Upper lobe of right lung (tissue), 1 donor: Measurements from ENCODE around the gene ACOT7. TPM values are rescaled to one million over a fixed set of nuclear protein-coding genes. Genes with fewer than 3 reads are reported as not detected.

Experiments
- ATAC-seq: fragments of 200-7000 bp; cut with Tn5 transposase; one replicate; pipeline ENCODE4 v1.9.1; 2020; ENCODE audit warnings: mild to moderate bottlenecking, moderate library complexity
- DNase-seq: peaks from one replicate; pipeline ENCODE4 v3.0.0-alpha.2; 2020
- H3K27ac ChIP-seq: fragments of 200-600 bp; one replicate; pipeline ENCODE4 v1.8.0; 2022
- H3K27me3 ChIP-seq: fragments of 200-600 bp; one replicate; pipeline ENCODE4 v1.8.0; 2022; ENCODE audit warnings: mild to moderate bottlenecking
- H3K36me3 ChIP-seq: fragments of 200-600 bp; one replicate; pipeline ENCODE4 v1.8.0; 2022
- H3K4me1 ChIP-seq: fragments of 200-600 bp; one replicate; pipeline ENCODE4 v1.8.0; 2022
- H3K4me3 ChIP-seq: fragments of 200-600 bp; one replicate; pipeline ENCODE4 v1.8.0; 2022; ENCODE audit warnings: mild to moderate bottlenecking
- H3K9me3 ChIP-seq: fragments of 200-600 bp; one replicate; pipeline ENCODE4 v1.8.0; 2022
- CTCF ChIP-seq: fragments of 200-600 bp; IDR thresholded peaks from one replicate; pipeline ENCODE4 v1.8.0; 2022; ENCODE audit warnings: antibody characterized with exemption
- intact Hi-C: fragments of 100-400 bp; cut with DNase I; formaldehyde crosslinking; loops from one replicate; pipeline ENCODE4 v1.11.0; 2022
- total RNA-seq: library from RNA; stranded (reverse); fragmentation: NEBNext Ultra II Directional; extraction: Animal tissue kit (Norgen Biotek cat#: 25700); gene quantifications from one replicate; pipeline ENCODE4 v1.2.1, GENCODE V29; 2021
- donor health status: DM: no; HTN: yes; CAD: no; lungs with severe emphysema.

Gene ACOT7
- total RNA-seq, 1 donor from 2014 or later: 22.8 TPM

GRCh38 chr1:6300342-6301048 lies 93.1 kb downstream of the ACOT7 start:
- ATAC-seq: peak; percentile 34
- DNase-seq: no peak
- Histone ChIP-seq H3K27me3 (no peaks in the 10 kb centered on the region), H3K36me3 (no peaks in the 10 kb centered on the region), H3K9me3 (no peaks in the 10 kb centered on the region), H3K4me3 (no peak overlapping the region), H3K4me1 (no peaks in the 10 kb centered on the region), H3K27ac (no peak overlapping the region)
- no peak for TF ChIP-seq CTCF
- intact Hi-C loops: no loop called here

- DNase-seq (no peak), ATAC-seq (peak; percentile 15)
- intact Hi-C loops: no loop called here
These were observed 93.9 kb downstream of the ACOT7 start for GRCh38 chr1:6299557-6300165.

GRCh38 chr1:6298940-6299465 lies 94.6 kb downstream of the ACOT7 start:
- H3K36me3 ChIP-seq: peaks cover 3% of the 10 kb centered on the region
- intact Hi-C loops: no loop called here
- no peak overlapping the region for H3K27ac ChIP-seq
- TF ChIP-seq CTCF: no peak
- no peaks in the 10 kb centered on the region for H3K4me1 ChIP-seq
- DNase-seq (no peak), ATAC-seq (no peak)
- no peaks in the 10 kb centered on the region for H3K9me3 ChIP-seq
- no peaks in the 10 kb centered on the region for H3K27me3 ChIP-seq
- H3K4me3 ChIP-seq: no peak overlapping the region

More at GRCh38 chr1:6299557-6300165, 93.9 kb downstream of the ACOT7 start:
- Histone ChIP-seq H3K4me3 (no peak overlapping the region), H3K9me3 (no peaks in the 10 kb centered on the region), H3K27ac (no peak overlapping the region), H3K27me3 (no peaks in the 10 kb centered on the region), H3K4me1 (no peaks in the 10 kb centered on the region), H3K36me3 (no peaks in the 10 kb centered on the region)
- no peak for TF ChIP-seq CTCF

GRCh38 chr1:6298530-6298929 lies 95.0 kb downstream of the ACOT7 start:
- no peak for ATAC-seq

GRCh38 chr1:6295910-6296309 lies 97.7 kb downstream of the ACOT7 start:
- TF ChIP-seq CTCF: no peak
- H3K4me1 ChIP-seq: no peaks in the 10 kb centered on the region
- no peaks in the 10 kb centered on the region for H3K27me3 ChIP-seq
- DNase-seq (no peak), ATAC-seq (no peak)
- H3K9me3 ChIP-seq: no peaks in the 10 kb centered on the region
- H3K4me3 ChIP-seq: no peak overlapping the region
- intact Hi-C loops: no loop called here
- H3K27ac ChIP-seq: no peak overlapping the region
- peaks cover 4% of the 10 kb centered on the region for H3K36me3 ChIP-seq

More at GRCh38 chr1:6298530-6298929, 95.0 kb downstream of the ACOT7 start:
- H3K36me3 ChIP-seq: peaks cover 4% of the 10 kb centered on the region
- DNase-seq: no peak
- H3K4me1 ChIP-seq: no peaks in the 10 kb centered on the region
- H3K27me3 ChIP-seq: no peaks in the 10 kb centered on the region
- no peaks in the 10 kb centered on the region for H3K9me3 ChIP-seq
- TF ChIP-seq CTCF: no peak
- intact Hi-C loops: no loop called here
- H3K4me3 ChIP-seq: no peak overlapping the region
- no peak overlapping the region for H3K27ac ChIP-seq
